ENCODE measurements around the gene RPTOR.

GRCh38 chr17:80861892-80862291 lies 317.3 kb downstream of the RPTOR start:
- TF ChIP-seq SIN3A (IDR thresholded peaks at IDR 0.05; ENCODE audit: borderline replicate concordance, low read depth, low read length): no peak
- TF ChIP-seq CTCF (IDR thresholded peaks at IDR 0.05): peak; percentile 58
- TF ChIP-seq EP300 (IDR thresholded peaks at IDR 0.05; ENCODE audit: borderline replicate concordance in 1 of 2, low read depth in 1 of 2, low read length in 1 of 2): no peak
- no peak for TF ChIP-seq FOXJ3 (CRISPR knock-in tag; IDR thresholded peaks at IDR 0.05)
- no peak for TF ChIP-seq IRF3 (IDR thresholded peaks at IDR 0.05; ENCODE audit: low read depth, low read length)
- TF ChIP-seq MAX (IDR thresholded peaks at IDR 0.05; ENCODE audit: low read depth): no peak
- TF ChIP-seq RFX5 (IDR thresholded peaks at IDR 0.05; ENCODE audit: low read length): no peak
- TF ChIP-seq TAF1 (IDR thresholded peaks at IDR 0.05; ENCODE audit: borderline replicate concordance, low read depth, low read length): no peak
- peak; percentile 67 for TF ChIP-seq RAD21 (IDR thresholded peaks at IDR 0.05; ENCODE audit: low read length)
- TF ChIP-seq POLR2AphosphoS5 (IDR thresholded peaks at IDR 0.05; ENCODE audit: low read depth, low read length): no peak
- TF ChIP-seq GABPA (IDR thresholded peaks at IDR 0.05; ENCODE audit: low read depth): no peak
